Measurements from ENCODE around the gene SUPT3H. TPM values are rescaled to one million over a fixed set of nuclear protein-coding genes. Genes with fewer than 3 reads are reported as not detected.

SUPT3H gene
- total RNA-seq, 1 donor from 2014 or later: 13.3 TPM

DNA sequence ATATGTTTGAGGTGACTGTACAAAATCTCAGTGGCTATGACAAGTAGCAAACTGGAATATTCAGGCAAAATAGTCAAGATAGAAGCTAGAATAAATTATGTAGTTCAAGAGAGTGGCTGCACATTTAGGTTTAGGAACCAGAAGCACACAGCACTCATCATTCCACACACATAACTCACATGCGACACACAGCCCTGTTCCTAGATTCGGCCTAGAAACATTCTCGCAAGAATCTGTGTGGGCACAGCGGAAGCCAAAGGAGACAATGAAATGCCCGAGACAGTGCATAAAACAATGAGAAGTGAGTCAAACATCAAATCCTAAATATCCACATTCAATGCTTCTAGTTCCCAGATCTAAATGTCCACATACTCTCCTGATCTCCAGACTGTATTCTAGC, 9.5 kb upstream of the SUPT3H start:
- Mint-ChIP-seq H3K4me3 (ENCODE audit: unreplicated experiment) (no peak overlapping the region), H3K27ac (ENCODE audit: unreplicated experiment) (no peak overlapping the region), H3K4me1 (ENCODE audit: low read depth) (peaks cover 10% of the 10 kb centered on the region), H3K9me3 (ENCODE audit: low read depth) (no peaks in the 10 kb centered on the region), H3K27me3 (ENCODE audit: low read depth) (no peaks in the 10 kb centered on the region), H3K36me3 (ENCODE audit: low read depth) (no peaks in the 10 kb centered on the region)
- TF ChIP-seq, protein P1, sequence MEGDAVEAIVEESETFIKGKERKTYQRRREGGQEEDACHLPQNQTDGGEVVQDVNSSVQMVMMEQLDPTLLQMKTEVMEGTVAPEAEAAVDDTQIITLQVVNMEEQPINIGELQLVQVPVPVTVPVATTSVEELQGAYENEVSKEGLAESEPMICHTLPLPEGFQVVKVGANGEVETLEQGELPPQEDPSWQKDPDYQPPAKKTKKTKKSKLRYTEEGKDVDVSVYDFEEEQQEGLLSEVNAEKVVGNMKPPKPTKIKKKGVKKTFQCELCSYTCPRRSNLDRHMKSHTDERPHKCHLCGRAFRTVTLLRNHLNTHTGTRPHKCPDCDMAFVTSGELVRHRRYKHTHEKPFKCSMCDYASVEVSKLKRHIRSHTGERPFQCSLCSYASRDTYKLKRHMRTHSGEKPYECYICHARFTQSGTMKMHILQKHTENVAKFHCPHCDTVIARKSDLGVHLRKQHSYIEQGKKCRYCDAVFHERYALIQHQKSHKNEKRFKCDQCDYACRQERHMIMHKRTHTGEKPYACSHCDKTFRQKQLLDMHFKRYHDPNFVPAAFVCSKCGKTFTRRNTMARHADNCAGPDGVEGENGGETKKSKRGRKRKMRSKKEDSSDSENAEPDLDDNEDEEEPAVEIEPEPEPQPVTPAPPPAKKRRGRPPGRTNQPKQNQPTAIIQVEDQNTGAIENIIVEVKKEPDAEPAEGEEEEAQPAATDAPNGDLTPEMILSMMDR (IDR thresholded peaks at IDR 0.05): no peak
- no peak for DNase-seq (ENCODE audit: low spot score)

DNA sequence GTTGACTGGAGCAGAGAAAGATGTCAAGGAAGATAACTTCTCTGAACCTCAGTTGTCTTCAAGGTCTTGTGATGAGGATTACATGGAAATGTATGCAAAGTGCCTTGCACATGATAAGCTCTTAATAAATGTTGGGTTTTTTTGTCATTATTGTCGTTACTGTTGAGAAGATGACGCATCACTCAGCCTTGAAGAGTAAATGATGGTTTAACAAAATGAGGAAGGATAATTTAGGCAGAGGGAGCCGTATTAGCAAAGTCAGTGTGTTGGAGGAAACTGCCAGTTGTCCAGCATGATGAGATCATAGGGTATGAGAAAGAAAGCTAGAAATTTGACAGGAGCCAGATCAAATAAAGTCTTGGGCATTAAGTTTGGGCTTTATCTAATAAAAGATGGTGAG, 8.8 kb upstream of the SUPT3H start:
- TF ChIP-seq, protein P1 (IDR thresholded peaks at IDR 0.05): no peak
- Mint-ChIP-seq H3K4me1 (ENCODE audit: low read depth) (peaks cover 10% of the 10 kb centered on the region), H3K36me3 (ENCODE audit: low read depth) (no peaks in the 10 kb centered on the region), H3K27ac (ENCODE audit: unreplicated experiment) (no peak overlapping the region), H3K27me3 (ENCODE audit: low read depth) (no peaks in the 10 kb centered on the region), H3K9me3 (ENCODE audit: low read depth) (no peaks in the 10 kb centered on the region), H3K4me3 (ENCODE audit: unreplicated experiment) (no peak overlapping the region)
- DNase-seq (ENCODE audit: low spot score): no peak

DNA sequence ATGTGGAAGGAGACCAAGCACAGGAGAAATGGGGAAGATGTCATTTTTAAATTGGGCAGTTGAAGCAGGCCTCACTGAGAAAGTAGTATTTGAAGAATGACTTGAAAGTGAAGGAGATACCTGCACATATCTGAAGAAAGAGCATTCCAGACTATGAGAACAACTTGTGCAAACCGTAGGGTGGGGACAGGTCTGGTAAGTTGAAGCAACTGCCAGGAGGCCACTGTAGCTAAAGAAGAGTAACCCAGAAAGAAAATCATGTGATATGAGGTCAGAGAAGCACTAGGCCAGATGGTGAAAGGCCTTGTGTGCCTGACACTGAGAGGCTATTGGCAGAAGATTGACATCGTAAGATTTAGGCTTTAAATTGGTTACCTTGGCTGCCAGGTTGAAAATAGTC, 4.7 kb upstream of the SUPT3H start:
- H3K27ac Mint-ChIP-seq (ENCODE audit: unreplicated experiment): no peak overlapping the region
- H3K27me3 Mint-ChIP-seq (ENCODE audit: low read depth): no peaks in the 10 kb centered on the region
- H3K9me3 Mint-ChIP-seq (ENCODE audit: low read depth): no peaks in the 10 kb centered on the region
- no peak for DNase-seq (ENCODE audit: low spot score)
- no peaks in the 10 kb centered on the region for H3K36me3 Mint-ChIP-seq (ENCODE audit: low read depth)
- TF ChIP-seq, protein P1 (IDR thresholded peaks at IDR 0.05): no peak
- no peak overlapping the region for H3K4me3 Mint-ChIP-seq (ENCODE audit: unreplicated experiment)
- H3K4me1 Mint-ChIP-seq (ENCODE audit: low read depth): peaks cover 19% of the 10 kb centered on the region

DNA sequence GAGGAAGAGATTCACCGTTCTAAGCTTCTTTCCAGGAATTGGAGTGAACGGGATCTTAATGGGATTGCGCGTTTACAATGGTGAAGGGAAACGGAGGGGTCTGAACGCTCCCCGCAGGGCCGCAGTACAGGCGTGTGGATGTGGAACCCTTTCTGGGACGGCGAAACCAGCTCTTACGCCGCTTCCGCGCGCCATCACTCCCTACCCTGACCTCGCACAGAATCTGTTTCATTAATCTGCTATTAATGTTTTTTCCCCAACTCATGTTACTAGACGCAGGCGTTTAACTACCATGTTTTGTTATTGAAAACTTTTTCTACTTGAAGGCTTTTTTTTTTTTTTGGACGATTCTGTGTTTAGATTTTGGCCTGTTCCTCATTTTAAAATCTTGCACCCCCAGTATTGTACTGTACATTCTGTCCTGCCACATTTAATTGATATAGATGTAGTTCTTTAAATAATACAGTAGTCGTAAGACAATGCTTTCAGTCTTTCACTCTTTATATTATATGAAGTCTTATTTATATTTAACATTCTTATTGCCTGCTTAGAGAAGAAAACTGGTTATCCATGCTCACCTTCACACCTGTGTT, 696 bp upstream of the SUPT3H start:
- TF ChIP-seq, protein P1 (IDR thresholded peaks at IDR 0.05): peak; percentile 6
- H3K36me3 Mint-ChIP-seq (ENCODE audit: low read depth): no peaks in the 10 kb centered on the region
- peak overlapping the region; percentile 86 for H3K4me3 Mint-ChIP-seq (ENCODE audit: unreplicated experiment)
- no peak for DNase-seq (ENCODE audit: low spot score)
- peaks cover 25% of the 10 kb centered on the region for H3K4me1 Mint-ChIP-seq (ENCODE audit: low read depth)
- no peaks in the 10 kb centered on the region for H3K27me3 Mint-ChIP-seq (ENCODE audit: low read depth)
- H3K9me3 Mint-ChIP-seq (ENCODE audit: low read depth): no peaks in the 10 kb centered on the region
- peak overlapping the region; percentile 99 for H3K27ac Mint-ChIP-seq (ENCODE audit: unreplicated experiment)

DNA sequence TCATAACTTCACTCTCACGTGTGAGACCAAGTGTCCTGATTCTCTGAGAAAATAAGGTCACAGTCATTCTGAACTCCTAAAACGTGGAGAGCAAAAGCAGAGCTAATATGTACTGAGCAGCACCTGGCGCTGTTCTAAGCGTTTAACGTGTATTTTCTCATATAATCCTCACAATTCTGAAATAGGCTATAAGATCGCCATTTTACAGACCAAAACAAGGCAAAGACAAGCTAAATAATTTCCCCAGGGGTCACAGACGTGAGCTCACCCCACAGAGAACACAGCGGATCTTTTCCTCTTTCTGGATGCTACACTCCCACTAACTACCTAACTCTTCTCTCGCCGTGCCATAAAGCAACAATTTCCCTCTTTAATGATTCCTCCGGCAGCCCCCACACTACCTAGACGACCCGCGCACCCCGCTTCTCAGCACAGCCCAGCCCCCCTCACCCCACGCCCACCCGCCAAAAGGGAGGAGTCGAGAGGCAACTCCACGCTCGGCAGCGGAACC, 636 bp downstream of the SUPT3H start:
- H3K36me3 Mint-ChIP-seq (ENCODE audit: low read depth): no peaks in the 10 kb centered on the region
- no peak for DNase-seq (ENCODE audit: low spot score)
- peak overlapping the region; percentile 99 for H3K27ac Mint-ChIP-seq (ENCODE audit: unreplicated experiment)
- H3K9me3 Mint-ChIP-seq (ENCODE audit: low read depth): no peaks in the 10 kb centered on the region
- H3K4me3 Mint-ChIP-seq (ENCODE audit: unreplicated experiment): peak overlapping the region; percentile 86
- H3K27me3 Mint-ChIP-seq (ENCODE audit: low read depth): no peaks in the 10 kb centered on the region
- TF ChIP-seq, protein P1 (IDR thresholded peaks at IDR 0.05): peak; percentile 22
- H3K4me1 Mint-ChIP-seq (ENCODE audit: low read depth): peaks cover 25% of the 10 kb centered on the region

Data from chondrocyte (in vitro differentiated cells).